ENCODE results near the gene NPC1.

- TF ChIP-seq CTCF (IDR thresholded peaks at IDR 0.05): no peak
- no peak for TF ChIP-seq POLR2A (IDR thresholded peaks at IDR 0.05)
Measured at GRCh38 chr18:23585007-23585871, 1.1 kb downstream of the NPC1 start.

Data from uterus (tissue), 2 donors.